ENCODE measurements around the gene DES. TPM values are rescaled to one million over a fixed set of nuclear protein-coding genes. Genes with fewer than 3 reads are reported as not detected.

DES gene
- total and polyA plus RNA-seq, 2 of the 13 experiments (the other 11 are each of a cell fraction or from before 2014, with no cell fraction given): not detected

DNA sequence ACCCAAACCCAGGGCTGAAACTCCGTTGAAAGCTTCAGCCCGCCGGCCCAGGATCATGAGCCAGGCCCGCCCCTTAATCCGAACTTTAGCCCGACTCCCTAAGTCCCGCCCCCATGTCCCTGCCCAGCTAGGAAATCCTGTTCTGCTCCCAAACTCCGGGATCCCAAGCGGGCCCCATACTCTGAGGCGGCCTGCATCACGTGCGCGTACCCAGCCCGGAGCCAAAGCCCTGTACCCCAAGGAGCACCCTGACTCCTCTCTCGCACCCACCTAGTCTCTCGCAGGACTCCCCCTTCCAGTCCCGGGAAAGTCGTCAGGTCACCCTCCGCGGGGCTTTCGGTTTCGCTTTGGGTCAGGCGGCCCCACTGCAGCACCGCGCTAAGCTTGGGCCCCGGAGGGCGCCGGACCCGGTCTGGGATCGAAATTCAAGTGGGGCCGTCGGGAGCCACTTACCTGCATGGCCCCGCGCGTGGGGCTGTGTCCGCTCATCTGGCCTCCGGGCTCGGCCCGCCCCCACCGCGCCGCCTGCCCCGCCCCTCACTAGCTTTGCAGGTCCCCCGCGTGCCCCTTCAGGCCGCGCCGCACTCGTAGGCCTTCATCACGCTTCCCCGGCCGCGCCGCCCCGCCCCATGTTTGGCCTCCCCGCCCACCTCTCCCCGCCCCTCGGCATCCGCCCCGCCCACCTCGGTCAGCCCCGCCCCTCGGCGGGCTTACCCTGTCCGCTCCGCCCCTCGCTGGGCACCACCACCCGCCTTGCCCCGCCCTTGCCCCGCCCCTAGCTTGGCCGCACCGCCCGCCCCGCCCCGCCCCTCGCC is 30.7 kb upstream of the DES start, which contains the start of gene DNPEP (continued):
- TF ChIP-seq TBX3 (IDR thresholded peaks at IDR 0.05; ENCODE audit: borderline replicate concordance) (no peak), HDAC2 (CRISPR knock-in tag; IDR thresholded peaks at IDR 0.05) (peak; percentile 53), BHLHE40 (IDR thresholded peaks at IDR 0.05; ENCODE audit: low read length) (peak; percentile 79), ZNF564 (CRISPR knock-in tag; IDR thresholded peaks at IDR 0.05) (peak; percentile 56; the same call in 1 of the 2 replicates), SMYD3 (CRISPR knock-in tag; IDR thresholded peaks at IDR 0.05) (peak; percentile 42; the same call in 1 of the 2 replicates), ZZZ3 (CRISPR knock-in tag; IDR thresholded peaks at IDR 0.05; ENCODE audit: borderline replicate concordance) (no peak), DNMT3B (CRISPR knock-in tag; conservative IDR thresholded peaks at IDR 0.05) (peak; percentile 77; the same call in 1 of the 2 replicates), ZNF598 (CRISPR knock-in tag; IDR thresholded peaks at IDR 0.05; ENCODE audit: borderline replicate concordance) (peak; percentile 90), ZFP90 (CRISPR knock-in tag; IDR thresholded peaks at IDR 0.05; ENCODE audit: borderline replicate concordance) (no peak), ARHGAP35 (CRISPR knock-in tag; IDR thresholded peaks at IDR 0.05; ENCODE audit: borderline replicate concordance) (peak; percentile 94), BRCA1 (CRISPR knock-in tag; IDR thresholded peaks at IDR 0.05) (no peak), IRX3 (CRISPR knock-in tag; IDR thresholded peaks at IDR 0.05; ENCODE audit: borderline replicate concordance, low read depth) (0 out of 2 replicates have a peak, but pooled peaks have one; percentile 65), SRY (CRISPR knock-in tag; IDR thresholded peaks at IDR 0.05) (peak; percentile 67; the same call in 1 of the 2 replicates), NAIF1 (CRISPR knock-in tag; IDR thresholded peaks at IDR 0.05; ENCODE audit: borderline replicate concordance) (peak; percentile 50; the same call in 1 of the 2 replicates), GATAD2A (CRISPR knock-in tag; IDR thresholded peaks at IDR 0.05) (peak; percentile 25; the same call in 1 of the 2 replicates), ZMAT3 (CRISPR knock-in tag; conservative IDR thresholded peaks at IDR 0.05) (peak; percentile 76), MTA1 (CRISPR knock-in tag; IDR thresholded peaks at IDR 0.05; ENCODE audit: borderline replicate concordance) (peak; percentile 24; the same call in 1 of the 2 replicates), ZNF207 (IDR thresholded peaks at IDR 0.05; ENCODE audit: borderline replicate concordance) (no peak), AGO2 (optimal IDR thresholded peaks at IDR 0.05; ENCODE audit: low read depth, low read length) (peak; percentile 80), DNMT1 (CRISPR knock-in tag; IDR thresholded peaks at IDR 0.05) (no peak), ZSCAN30 (CRISPR knock-in tag; IDR thresholded peaks at IDR 0.05) (no peak), ZC3H4 (CRISPR knock-in tag; IDR thresholded peaks at IDR 0.05; ENCODE audit: borderline replicate concordance) (peak; percentile 65; the same call in 1 of the 2 replicates)
- TF ChIP-seq, protein P1, sequence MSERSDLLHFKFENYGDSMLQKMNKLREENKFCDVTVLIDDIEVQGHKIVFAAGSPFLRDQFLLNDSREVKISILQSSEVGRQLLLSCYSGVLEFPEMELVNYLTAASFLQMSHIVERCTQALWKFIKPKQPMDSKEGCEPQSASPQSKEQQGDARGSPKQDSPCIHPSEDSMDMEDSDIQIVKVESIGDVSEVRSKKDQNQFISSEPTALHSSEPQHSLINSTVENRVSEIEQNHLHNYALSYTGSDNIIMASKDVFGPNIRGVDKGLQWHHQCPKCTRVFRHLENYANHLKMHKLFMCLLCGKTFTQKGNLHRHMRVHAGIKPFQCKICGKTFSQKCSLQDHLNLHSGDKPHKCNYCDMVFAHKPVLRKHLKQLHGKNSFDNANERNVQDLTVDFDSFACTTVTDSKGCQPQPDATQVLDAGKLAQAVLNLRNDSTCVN (CRISPR knock-in tag; IDR thresholded peaks at IDR 0.05; ENCODE audit: borderline replicate concordance): peak; percentile 56; the same call in 1 of the 2 replicates
- TF ChIP-seq, protein P2, sequence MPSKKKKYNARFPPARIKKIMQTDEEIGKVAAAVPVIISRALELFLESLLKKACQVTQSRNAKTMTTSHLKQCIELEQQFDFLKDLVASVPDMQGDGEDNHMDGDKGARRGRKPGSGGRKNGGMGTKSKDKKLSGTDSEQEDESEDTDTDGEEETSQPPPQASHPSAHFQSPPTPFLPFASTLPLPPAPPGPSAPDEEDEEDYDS (CRISPR knock-in tag; IDR thresholded peaks at IDR 0.05): peak; percentile 51
- TF ChIP-seq, protein P3, sequence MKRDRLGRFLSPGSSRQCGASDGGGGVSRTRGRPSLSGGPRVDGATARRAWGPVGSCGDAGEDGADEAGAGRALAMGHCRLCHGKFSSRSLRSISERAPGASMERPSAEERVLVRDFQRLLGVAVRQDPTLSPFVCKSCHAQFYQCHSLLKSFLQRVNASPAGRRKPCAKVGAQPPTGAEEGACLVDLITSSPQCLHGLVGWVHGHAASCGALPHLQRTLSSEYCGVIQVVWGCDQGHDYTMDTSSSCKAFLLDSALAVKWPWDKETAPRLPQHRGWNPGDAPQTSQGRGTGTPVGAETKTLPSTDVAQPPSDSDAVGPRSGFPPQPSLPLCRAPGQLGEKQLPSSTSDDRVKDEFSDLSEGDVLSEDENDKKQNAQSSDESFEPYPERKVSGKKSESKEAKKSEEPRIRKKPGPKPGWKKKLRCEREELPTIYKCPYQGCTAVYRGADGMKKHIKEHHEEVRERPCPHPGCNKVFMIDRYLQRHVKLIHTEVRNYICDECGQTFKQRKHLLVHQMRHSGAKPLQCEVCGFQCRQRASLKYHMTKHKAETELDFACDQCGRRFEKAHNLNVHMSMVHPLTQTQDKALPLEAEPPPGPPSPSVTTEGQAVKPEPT (CRISPR knock-in tag; IDR thresholded peaks at IDR 0.05; ENCODE audit: low read depth): 0 out of 2 replicates have a peak, but pooled peaks have one; percentile 44
- TF ChIP-seq, protein P4, sequence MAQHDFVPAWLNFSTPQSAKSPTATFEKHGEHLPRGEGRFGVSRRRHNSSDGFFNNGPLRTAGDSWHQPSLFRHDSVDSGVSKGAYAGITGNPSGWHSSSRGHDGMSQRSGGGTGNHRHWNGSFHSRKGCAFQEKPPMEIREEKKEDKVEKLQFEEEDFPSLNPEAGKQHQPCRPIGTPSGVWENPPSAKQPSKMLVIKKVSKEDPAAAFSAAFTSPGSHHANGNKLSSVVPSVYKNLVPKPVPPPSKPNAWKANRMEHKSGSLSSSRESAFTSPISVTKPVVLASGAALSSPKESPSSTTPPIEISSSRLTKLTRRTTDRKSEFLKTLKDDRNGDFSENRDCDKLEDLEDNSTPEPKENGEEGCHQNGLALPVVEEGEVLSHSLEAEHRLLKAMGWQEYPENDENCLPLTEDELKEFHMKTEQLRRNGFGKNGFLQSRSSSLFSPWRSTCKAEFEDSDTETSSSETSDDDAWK (CRISPR knock-in tag; IDR thresholded peaks at IDR 0.05): no peak

Measured in HepG2 (cell line).